Stimulated activated naive CD4-positive, alpha-beta T cell (primary cell): ENCODE measurements around the gene ZFP64.
"Not testable (repeated sequence)": the region's sequence is repeated elsewhere in the genome, so short reads cannot be mapped to it uniquely, and the experiment has no call there.

Source experiments
- DNase-seq, 6 experiments: peaks; one replicate each; lab custom pipeline; 2025; lab: John Stamatoyannopoulos, UW

Gene ZFP64

DNA sequence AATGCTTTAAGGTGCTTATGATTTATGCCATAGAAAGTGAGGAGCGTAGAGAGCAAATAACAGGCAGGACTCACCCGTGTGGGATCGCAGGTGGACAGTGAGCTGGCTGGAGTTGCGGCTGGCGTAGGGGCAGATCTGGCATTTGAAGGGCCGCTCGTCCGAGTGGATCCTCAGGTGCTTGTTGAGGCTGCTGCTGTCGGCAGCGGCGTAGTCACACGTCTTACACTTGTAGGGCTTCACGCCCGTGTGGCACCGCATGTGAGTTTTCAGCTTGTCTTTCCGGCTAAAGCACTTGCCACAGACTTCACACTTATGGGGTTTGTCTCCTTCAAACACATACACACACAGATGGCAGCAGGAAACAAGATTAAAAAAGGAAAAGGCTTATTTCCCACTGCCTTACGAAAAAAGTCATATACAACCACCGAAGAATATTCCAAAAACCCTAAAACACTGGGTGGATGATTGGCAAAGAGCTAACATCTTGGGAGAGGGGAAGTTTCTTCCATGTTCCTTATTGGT, 31.5 kb downstream of the ZFP64 start:
- no peak for DNase-seq

DNA sequence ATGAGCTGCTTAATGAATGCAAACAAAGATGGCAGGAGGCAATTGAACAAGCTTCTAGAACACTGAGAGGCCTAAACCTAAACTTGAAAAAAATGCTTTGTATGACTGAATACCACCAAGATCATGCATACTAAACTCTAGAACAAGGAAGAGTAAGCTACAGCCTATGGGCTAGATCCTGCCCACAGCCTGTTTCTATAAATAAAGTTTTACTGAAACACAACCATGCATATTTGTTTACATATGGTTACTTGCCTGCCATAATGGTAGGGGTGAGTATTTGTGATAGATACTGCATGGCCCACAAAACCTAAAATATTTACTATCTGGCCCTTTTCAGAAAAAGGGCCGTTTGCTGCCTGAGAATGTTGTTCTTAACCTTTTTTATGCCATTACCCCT, 37.0 kb downstream of the ZFP64 start:
- no peak for DNase-seq

DNA sequence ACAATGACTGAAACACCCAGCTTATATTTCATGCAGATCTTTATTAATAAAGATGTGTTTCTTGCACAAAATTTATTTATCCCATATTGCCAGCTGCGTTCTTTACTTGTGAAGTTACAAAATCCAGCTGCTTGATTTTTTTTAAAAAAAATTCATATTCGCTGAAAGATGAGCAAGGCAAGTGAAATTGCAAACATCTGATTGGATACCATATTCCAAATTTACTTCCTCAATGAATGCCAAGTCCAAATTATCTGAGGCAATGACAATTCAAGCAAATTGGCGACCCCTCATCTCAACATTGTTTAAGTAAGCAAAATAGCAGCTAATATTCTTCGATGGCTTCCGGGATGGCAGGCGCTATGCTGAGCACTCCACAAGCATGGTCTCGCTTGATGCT, 37.7 kb downstream of the ZFP64 start:
- no peak for DNase-seq

DNA sequence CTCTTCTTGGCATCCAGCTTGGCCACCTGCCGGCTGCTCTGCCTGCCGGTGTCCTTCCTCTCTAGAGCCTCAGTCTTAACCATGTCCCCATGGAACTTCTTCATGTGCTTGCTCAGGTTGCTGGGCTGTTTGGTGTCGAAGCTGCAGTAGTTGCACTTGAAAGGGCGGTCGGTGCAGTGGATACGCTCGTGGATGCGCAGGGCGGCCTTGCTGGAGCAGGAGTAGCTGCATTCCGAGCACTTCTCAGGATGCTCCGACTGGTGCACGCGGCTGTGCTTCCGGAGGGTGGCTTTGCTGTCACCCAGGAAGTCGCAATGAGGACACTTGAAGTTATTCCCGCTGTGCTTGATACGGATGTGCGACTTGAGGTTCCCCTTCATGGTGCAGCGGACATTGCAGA, 38.7 kb downstream of the ZFP64 start:
- DNase-seq, result no peak

DNA sequence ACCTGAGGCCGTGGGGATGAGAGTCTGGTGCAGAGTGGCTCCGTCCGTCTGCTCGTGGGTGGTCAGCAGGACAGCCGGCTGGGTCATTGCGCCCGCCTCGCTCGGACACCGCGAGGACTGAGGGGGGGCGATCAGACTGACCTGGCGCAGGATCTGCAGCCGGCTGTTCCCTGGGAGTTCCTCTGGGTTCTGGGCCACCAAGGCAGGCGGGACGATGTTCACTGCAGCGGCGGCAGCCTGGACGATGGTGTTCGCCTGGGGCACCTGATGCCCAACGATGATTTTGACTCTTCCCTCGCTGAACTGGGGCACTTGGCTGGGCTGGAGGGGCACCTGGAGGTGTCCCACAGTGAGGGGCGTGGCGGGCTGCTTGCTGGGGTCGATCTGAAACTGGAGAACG, 39.2 kb downstream of the ZFP64 start:
- DNase-seq, result no peak

DNA sequence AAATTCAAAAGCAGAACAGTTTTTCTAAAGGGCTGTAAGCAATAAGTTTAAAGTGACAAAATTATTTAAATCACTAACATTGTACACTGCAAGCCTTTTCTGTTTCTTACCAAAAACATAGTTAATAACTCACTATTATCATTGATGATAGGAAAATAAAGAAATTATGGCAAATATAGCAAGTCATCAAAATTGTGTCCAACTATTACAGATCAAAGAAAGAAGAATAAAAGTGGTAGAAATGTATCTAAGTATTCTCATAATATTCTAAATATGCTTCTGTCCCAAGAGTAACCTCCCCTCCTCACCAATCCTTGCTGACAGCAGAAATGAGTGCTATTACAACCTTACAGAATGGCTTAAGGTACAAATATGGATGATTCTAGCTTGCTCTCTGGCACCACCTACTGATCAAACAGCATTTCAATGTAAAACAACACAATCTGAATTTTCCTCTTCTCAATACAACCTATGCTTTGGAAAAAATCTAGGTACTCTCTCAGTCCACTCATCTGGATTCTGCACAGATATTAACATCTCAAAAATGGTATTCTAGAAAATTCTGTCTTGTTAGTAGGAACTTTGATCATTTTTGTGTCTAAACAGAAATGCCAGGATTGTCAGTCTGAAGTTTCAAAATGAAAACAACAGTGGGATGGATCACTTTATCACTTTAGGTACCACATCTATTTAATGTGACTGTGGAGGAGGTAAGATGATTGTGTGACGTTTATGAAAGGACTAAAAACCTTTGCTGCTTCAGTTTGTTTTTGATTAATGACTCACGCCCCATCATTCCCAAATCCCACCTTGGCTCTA, 40.9 kb downstream of the ZFP64 start:
- peak in 2 of 6 experiments; percentile 13 to 31 for DNase-seq

DNA sequence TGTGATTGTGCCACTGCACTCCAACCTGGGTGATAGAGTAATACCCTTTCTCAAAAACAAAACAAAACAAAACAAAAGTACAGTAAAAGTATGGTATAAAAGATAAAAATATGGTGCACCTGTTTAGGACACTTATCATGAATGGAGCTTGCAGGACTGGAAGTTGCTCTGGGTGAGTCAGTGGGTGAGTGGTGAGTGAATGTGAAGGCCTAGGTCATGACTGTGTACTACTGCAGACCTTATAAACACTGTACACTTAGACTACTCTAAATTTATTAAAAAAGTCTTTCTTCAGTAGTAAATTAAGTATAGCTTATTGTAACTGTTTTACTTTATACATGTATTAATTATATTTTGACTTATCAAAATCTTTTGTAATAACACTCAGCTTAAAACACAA, 46.0 kb downstream of the ZFP64 start:
- DNase-seq, result no peak

DNA sequence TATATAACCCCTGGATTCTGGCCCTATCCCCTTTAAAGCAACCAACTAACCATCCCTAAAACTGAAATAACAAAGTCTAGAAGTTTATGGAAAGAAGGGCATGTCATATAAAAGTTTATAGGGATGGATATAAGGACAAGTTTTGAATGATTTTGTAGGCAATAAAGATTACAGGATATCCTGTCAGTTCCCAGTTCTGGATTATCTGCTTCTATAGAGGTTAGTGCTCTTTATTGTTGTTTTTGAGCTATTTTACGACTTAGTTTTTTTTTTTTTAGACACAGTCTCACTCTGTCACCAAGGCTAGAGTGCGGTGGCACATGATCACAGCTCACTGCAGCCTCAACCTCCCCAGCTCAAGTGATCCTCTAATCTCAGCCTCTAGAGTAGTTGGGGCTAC, 48.3 kb downstream of the ZFP64 start:
- no peak for DNase-seq

DNA sequence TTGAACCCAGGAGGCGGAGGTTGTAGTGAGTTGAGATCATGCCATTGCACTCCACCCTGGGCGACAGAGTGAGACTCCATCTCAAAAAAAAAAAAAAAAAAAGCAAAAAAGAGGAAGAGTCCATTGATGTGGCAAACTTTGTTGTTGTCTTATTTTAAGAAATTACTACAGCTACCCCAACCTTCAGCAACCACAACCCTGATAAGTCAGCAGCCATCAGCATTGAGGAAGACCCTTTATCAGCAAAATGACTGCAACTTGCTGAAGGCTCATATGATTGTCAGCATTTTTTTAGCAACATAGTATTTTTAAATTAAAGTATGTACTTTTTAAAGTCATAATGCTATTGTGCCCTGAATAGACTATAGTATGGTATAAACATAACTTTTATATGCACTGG, 48.8 kb downstream of the ZFP64 start:
- no peak for DNase-seq

DNA sequence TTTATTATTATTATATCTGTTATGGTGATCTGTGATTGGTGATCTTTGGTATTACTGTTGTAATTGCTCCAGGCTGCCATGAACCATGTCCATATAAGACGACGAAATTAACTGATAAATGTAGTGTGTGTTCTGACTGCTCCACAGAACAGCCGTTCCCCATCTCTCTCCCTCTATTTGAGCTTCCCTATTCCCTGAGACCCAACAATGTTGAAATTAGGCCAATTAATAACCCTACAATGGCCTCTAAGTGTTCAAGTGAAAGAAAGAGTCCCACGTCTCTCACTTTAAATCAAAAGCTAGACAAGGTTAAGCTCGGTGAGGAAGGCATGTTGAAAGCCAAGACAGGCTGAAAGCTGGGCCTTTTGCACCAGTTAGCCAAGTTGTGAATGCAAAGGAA, 51.6 kb downstream of the ZFP64 start:
- no peak for DNase-seq

DNA sequence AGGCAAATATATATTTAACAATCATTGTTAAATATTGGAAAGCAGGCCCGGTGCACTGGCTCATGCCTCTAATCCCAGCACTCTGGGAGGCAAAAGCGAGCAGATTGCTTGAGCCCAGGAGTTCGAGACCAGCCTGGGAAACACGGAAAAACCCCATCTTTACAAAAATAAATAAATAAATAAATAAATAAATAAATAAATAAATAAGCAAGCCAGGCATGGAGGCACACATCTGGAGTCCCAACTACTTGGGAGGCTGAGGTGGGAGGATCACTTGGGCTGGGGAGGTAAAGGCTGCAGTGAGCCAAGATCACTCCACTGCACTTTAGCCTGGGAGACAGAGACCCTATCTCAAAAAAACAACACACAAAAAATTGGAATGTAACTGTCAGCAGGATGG, 53.7 kb downstream of the ZFP64 start:
- DNase-seq, result no peak

DNA sequence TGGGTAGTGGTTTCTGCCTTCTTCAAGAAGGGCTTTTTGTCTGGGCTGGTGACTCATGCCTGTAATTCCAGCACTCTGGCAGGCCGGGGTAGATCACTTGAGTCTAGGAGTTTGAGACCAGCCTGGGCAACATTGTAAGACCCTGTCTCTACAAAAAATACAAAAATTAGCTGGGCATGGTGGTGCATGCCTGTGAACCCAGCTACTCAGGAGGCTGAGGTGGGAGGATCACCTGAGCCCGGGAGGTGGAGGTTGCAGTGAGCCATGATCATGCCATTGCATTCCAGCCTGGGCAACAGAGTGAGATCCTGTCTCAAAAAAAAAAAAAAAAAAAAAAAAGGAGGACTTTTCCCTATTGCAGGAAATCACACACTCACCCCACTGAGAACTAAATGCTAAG, 57.9 kb downstream of the ZFP64 start:
- not testable (repeated sequence) for DNase-seq

DNA sequence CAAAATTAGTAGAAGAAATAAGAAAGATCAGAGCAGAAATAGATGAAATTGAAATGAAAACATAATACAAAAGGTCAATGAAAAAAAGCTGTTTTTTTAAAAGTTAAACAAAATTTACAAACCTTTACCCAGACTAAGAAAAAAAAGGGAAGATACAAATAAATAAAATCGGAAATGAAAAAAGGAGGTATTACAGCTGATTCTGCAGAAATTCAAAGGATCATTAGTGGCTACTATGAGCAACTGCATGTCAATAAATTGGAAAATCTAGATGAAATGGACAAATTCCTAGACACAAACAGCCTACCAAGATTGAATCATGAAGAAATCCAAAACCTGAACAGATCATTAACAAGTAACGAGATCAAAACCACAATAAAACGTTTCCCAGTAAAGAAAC, 59.2 kb downstream of the ZFP64 start:
- no peak for DNase-seq

DNA sequence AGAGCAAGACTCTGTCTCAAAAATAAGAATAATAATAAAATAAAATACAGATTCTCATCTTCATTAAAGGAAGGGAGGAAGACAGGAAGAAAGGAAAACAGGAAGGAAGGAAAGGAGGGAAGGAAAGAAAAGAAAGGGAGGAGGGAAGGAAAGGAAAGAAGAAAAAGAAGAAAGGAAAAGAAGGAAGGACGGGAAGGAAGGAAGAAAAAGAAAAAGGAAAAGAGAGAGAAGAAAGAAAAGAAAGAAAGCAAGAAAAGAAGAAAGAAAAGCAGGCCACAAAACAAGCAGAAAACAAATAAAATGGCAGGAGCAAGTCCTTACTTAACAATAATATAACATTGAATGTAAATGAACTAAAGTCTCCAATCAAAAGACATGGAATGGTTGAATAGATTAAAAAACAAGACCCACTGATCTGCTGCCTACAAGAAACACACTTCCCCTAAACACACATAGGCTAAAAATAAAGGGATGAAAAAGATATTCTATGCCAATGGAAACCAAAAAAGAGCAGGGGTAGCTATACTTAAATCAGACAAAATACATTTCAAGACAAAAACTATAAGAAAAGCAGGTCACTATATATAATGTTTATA, 60.4 kb downstream of the ZFP64 start:
- no peak for DNase-seq

DNA sequence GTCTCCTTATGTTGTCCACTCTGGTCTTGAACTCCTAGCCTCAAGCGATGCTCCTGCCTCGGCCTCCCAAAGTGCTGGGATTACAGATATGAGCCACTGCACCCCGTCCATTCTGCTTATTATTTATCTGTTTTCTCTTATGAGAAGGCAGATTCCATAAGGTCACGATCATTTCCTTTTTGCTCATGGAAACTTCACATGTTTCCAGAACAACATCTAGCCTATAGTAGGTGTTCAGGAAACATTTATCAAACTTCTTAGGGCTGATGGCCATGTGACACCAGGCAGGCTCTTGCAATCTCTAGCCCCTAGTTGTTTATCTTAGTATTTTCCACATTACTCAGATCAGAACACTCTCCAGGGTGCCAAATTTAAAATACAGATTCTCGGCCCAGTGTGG, 61.2 kb downstream of the ZFP64 start:
- DNase-seq, result no peak

DNA sequence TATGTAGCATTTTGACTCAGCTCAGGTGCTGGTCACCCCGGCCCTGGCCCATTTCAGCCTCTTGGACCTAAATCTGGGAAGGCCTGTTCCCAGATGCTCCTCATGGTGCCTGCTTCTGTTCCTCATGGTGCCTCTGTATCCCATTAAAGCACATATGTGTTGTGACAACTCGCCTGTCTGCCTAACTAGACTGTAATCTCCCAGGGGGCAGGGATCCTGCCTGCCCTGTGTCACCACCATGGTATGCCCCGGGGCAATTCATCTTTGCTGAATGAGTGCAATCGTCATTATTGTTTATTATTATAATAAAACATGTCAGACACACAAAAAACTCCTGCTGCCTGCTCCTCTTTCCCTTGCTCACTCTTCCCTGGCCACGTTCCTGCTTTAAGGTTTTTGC, 62.0 kb downstream of the ZFP64 start:
- no peak for DNase-seq

DNA sequence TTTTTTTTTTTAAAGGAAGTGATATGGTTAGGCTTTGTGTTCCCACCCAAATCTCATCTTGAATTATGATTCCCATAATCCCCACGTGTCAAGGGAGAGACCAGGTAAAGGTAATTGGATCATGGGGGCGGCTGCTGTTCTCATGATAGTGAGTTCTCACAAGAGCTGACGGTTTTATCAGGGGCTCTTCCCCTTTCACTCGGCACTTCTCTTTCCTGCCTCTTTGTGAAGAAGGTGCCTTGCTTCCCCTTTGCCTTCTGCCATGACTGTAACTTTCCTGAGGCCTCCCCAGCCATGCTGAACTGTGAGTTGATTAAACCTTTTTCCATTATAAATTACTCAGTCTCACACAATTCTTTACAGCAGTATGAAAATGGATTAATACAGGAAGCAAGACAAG, 64.3 kb downstream of the ZFP64 start:
- DNase-seq, result no peak

DNA sequence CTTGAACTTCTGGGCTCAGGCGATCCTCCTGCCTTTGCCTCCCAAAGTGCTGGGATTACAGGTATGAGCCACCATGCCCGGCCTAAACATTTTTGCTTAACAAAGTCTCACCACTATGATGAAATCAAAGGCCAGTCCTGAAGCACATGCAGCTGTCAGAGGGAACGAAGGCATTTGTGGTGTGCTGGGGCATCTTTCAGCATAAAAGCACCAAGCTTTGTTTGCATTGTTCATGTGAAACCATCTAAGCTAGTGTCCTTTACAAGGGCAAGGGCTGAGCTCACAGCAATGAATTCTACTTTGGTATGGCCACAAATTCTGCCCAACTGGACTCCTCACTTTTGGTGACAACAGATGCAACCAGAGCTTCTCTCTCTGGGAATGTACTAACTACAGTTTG, 66.8 kb downstream of the ZFP64 start:
- DNase-seq, result no peak

DNA sequence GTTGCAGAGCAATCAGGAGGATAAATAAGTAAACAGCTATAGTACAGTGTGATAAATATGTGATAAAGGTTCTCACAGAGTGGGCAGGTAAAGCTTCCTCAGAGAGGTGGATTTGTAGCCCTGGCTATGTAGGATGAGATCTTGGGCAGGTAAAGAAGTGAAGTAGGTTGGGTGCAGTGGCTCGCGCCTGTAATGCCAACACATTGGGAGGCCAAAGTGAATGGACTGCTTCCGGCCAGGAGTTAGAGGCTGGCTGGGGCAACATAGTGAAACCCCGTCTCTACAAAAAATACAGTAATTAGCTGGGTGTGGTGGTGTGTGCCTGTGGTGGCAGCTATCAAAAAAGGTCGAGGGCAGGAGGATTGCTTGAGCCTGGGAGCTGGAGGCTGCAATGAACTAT, 72.9 kb downstream of the ZFP64 start:
- DNase-seq, result no peak

DNA sequence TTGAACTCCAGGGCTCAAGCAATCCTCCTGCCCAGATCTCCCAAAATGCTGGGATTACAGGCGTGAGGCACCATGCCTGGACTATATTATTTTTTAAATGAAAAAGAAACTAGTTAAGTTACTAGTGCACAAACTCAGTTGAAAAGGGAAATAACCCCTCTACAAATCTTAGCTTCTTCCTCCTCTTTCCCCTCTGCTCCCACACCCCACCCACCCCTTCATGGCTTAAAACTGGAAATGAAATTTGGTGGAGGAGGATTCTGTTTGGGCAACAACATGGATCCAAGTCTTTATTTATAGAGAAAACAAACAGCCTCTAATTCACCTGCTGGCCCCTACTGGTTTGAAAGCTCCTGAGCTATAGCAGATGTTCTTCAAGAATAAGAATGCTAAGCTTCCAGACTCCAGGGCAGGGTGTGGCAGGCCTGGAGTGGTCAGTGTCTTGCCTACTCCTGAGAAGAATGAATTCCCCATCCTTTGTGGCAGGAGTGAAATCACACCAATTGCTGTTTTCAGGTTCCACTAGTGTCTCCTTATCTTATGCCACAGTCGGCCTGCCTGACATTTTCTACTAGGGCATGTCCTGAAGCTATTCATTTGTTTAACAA, 73.5 kb downstream of the ZFP64 start:
- no peak for DNase-seq

DNA sequence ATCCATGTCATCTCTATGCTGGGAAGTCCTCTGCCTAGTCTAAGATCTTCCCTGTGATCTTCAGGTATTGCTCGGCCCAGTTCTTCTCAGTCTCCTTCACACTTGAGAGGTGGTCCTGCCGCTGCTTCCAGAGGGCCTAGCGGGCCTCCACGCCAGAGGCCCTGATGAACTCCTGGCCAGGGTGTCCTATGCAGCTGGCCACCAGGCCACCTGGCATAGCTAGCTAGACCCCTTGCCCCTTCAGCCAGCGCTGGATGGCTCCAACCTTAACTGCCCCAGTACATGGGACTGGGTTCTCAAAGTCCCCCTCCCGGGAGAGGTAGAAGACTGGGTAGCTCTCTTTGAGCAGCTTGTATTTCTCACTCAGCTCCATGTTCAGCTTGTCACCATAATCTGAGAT, 81.1 kb downstream of the ZFP64 start:
- no peak for DNase-seq

DNA sequence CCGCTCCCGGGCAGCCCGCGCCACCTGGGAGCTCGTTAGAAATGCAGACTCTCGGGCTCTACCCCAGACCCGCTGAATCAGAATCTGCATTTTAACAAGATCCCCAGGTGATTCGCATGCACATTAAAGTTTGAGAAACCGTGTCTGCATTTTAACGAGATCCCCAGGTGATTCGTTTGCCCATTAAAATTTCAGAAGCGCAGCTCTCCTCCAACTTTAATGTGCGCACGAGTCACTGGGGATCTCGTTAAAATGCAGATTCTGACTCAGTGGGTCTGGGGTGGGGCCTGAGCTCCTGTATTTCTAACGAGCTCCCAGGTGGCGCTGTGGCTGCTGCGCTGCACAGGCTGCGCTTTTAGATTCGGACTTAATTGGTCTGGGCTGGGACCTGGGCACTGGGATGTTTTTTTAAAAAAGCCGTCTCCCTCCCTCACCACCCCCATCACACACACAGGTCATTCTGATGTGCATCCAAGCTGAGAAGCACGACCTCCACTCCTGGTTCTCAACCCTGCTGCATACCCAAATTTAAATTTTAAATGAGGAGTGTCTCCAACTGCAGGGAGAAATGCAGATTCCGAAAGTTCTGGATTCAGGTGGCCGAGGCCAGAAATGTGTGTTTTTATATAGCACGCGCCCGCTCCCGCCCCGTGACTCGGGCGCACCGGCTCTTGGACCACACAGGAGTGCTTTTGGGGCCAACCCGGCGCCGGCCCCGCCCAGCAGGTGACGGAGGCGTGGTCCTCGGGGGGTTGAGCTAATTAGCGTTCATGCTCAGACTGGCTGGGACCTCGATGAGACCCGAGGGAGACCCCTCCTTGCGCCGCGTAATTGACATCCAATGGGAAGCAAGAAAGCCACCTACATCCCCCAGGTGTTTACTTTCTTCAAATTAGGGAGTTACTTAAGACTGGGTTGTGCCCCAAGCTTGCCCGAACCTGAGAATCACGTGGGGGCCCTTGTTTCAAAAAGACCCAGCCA, 85.8 kb downstream of the ZFP64 start:
- DNase-seq, result no peak
